ENCODE measurements around the gene SUPT3H. TPM values are rescaled to one million over a fixed set of nuclear protein-coding genes. Genes with fewer than 3 reads are reported as not detected.

Gene SUPT3H
- total RNA-seq, 4 donors from 2014 or later, result 0.80 to 12.7 (median 3.0) TPM

GRCh38 chr6:45420909-45421708 is 43.4 kb upstream of the SUPT3H start:
- H3K27me3 ChIP-seq, result peaks cover 92% of the 10 kb centered on the region
- no peaks in the 10 kb centered on the region for H3K9me3 ChIP-seq
- TF ChIP-seq POLR2AphosphoS5 (IDR thresholded peaks at IDR 0.05) (peak in 1 of 3 donors; percentile 42), CTCF (IDR thresholded peaks at IDR 0.05) (peak in 1 of 5 experiments; percentile 7), EP300 (IDR thresholded peaks at IDR 0.05; ENCODE audit: low read depth) (no peak), POLR2A (IDR thresholded peaks at IDR 0.05) (no peak)
- DNase-seq, result no peak
- peak overlapping the region; percentile 77 to 85 (median 82) for H3K27ac ChIP-seq
- WGBS, 2 donors (ENCODE audit: low coverage in 1 of 2), result 11 to 13% methylated on average over 14 to 19 of the region's 19 CpGs
- in situ Hi-C loops (cut with MboI; ENCODE audit: low pct_ligation_motif_present in 1 of 4, low pct_unique_long_range_greater_than_20kb in 1 of 4, low sequenced_read_pairs in 3 of 4) (loop anchor here in 2 of 4 donors (25.0 kb wide), 1 partner anchor 759 kb away; no protein-coding TSS in a partner anchor), intact Hi-C loops (cut with DNase I; ENCODE audit: low total_unique reads) (loop anchor here (5.0 kb wide), 2 partner anchors 44 to 291 kb away; partner anchors contain the start of gene SUPT3H)
- H3K36me3 ChIP-seq, result no peaks in the 10 kb centered on the region
- peak overlapping the region; percentile 29 to 64 (median 40) for H3K4me3 ChIP-seq
- H3K4me1 ChIP-seq, result peaks cover 0 to 44% (median 32%) of the 10 kb centered on the region in 4 donors

- peak in 2 of 3 donors; percentile 10 to 27 for TF ChIP-seq POLR2AphosphoS5 (IDR thresholded peaks at IDR 0.05)
- no peak for TF ChIP-seq EP300 (IDR thresholded peaks at IDR 0.05; ENCODE audit: low read depth)
- DNase-seq, result peak; percentile 56
- Histone ChIP-seq H3K27me3 (peaks cover 98% of the 10 kb centered on the region), H3K9me3 (no peaks in the 10 kb centered on the region), H3K36me3 (no peaks in the 10 kb centered on the region), H3K27ac (peak overlapping the region; percentile 77 to 85 (median 82)), H3K4me1 (peaks cover 0 to 44% (median 32%) of the 10 kb centered on the region in 4 donors), H3K4me3 (peak overlapping the region in 3 of 4 donors; percentile 5 to 64 (median 46))
- intact Hi-C loops (cut with DNase I; ENCODE audit: low total_unique reads) (loop anchor here (5.0 kb wide), 2 partner anchors 43 to 292 kb away; partner anchors contain the start of gene SUPT3H), in situ Hi-C loops (cut with MboI; ENCODE audit: low pct_ligation_motif_present in 1 of 4, low pct_unique_long_range_greater_than_20kb in 1 of 4, low sequenced_read_pairs in 3 of 4) (loop anchor here in 2 of 4 donors (25.0 kb wide), 1 partner anchor 758 kb away; no protein-coding TSS in a partner anchor)
- WGBS, 2 donors (ENCODE audit: low coverage in 1 of 2), result 7 to 12% methylated on average over 5 to 40 of the region's 40 CpGs
These were observed 42.6 kb upstream of the SUPT3H start for GRCh38 chr6:45420083-45420908.

DNA sequence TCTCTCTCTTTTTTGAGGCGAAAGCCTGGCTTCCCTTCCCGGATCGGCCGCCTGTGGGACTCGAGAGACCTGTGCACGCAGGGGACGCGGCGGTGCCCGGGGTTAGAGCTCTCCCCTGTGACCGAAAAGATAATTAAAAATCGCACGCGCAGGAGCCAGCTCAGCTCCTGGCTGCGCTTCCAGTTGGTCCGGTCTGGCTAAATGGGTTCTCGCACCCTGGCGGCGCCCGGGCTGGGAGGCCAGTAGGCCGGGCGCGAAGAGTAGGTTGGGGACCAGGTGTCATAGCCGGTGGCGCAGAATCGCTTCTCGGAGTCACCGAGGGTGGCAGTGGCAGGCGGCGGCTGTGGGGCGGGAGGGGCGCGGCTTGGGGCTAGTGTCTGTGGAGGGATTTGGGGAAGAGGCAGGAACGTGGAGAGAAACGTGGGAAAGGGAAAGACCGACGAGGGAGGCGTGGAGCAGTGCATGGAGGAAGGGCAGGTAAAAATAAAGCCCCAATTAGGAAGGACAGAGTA is 41.9 kb upstream of the SUPT3H start:
- 6 to 7% methylated on average over 3 to 38 of the region's 38 CpGs for WGBS, 2 donors (ENCODE audit: low coverage in 1 of 2)
- Histone ChIP-seq H3K4me3 (peak overlapping the region in 3 of 4 donors; percentile 5 to 64 (median 46)), H3K27ac (peak overlapping the region; percentile 77 to 85 (median 82)), H3K36me3 (no peaks in the 10 kb centered on the region), H3K4me1 (peaks cover 0 to 44% (median 32%) of the 10 kb centered on the region in 4 donors), H3K9me3 (no peaks in the 10 kb centered on the region), H3K27me3 (peaks cover 97% of the 10 kb centered on the region)
- in situ Hi-C loops (cut with MboI; ENCODE audit: low pct_ligation_motif_present in 1 of 4, low pct_unique_long_range_greater_than_20kb in 1 of 4, low sequenced_read_pairs in 3 of 4) (loop anchor here in 3 of 4 donors (10.0 to 25.0 kb wide), 3 partner anchors 295 to 765 kb away; no protein-coding TSS in a partner anchor), intact Hi-C loops (cut with DNase I; ENCODE audit: low total_unique reads) (loop anchor here (5.0 kb wide), 2 partner anchors 42 to 293 kb away; partner anchors contain the start of gene SUPT3H)
- TF ChIP-seq POLR2AphosphoS5 (IDR thresholded peaks at IDR 0.05), result no peak
- peak; percentile 16 to 38 (median 30) for TF ChIP-seq CTCF (IDR thresholded peaks at IDR 0.05)
- TF ChIP-seq POLR2A (IDR thresholded peaks at IDR 0.05), result peak; percentile 16
- peak; percentile 72 for DNase-seq

- H3K4me1 ChIP-seq, result peaks cover 0 to 30% (median 23%) of the 10 kb centered on the region in 4 donors
- H3K36me3 ChIP-seq, result no peaks in the 10 kb centered on the region
- in situ Hi-C loops (cut with MboI; ENCODE audit: low pct_ligation_motif_present in 1 of 4, low pct_unique_long_range_greater_than_20kb in 1 of 4, low sequenced_read_pairs in 3 of 4), result loop anchor here in 3 of 4 donors (10.0 to 25.0 kb wide), 3 partner anchors 297 to 763 kb away; no protein-coding TSS in a partner anchor
- intact Hi-C loops (cut with DNase I; ENCODE audit: low total_unique reads), result no loop called here
- H3K27me3 ChIP-seq, result peaks cover 75% of the 10 kb centered on the region
- H3K27ac ChIP-seq, result no peak overlapping the region
- TF ChIP-seq CTCF (IDR thresholded peaks at IDR 0.05) (no peak), POLR2A (IDR thresholded peaks at IDR 0.05) (no peak), EP300 (IDR thresholded peaks at IDR 0.05; ENCODE audit: low read depth) (no peak), POLR2AphosphoS5 (IDR thresholded peaks at IDR 0.05) (no peak)
- WGBS, 2 donors (ENCODE audit: low coverage in 1 of 2), result 83 to 89% methylated on average over 2 of the region's 2 CpGs
- H3K9me3 ChIP-seq, result no peaks in the 10 kb centered on the region
- H3K4me3 ChIP-seq, result no peak overlapping the region
- no peak for DNase-seq
These were observed 39.7 kb upstream of the SUPT3H start for GRCh38 chr6:45417436-45417835.

Measured in transverse colon (tissue), 4 donors.